OCI-LY3 (cell line): Measurements from ENCODE around the gene AOAH.

Experiments used
- CTCF ChIP-seq: fragments of 200-600, 300-600 bp; sonication (generic); IDR thresholded peaks from 2 replicates; pipeline ENCODE4 v1.5.1; 2014; ENCODE audit warnings: antibody characterized with exemption, low read length, low read depth
- EZH2phosphoT487 ChIP-seq: fragments of 200-600 bp; shearing (Covaris generic); IDR thresholded peaks from 2 replicates; pipeline ENCODE4 v1.6.1; 2018; ENCODE audit warnings: antibody characterized with exemption, mixed run types, low read depth

- TF ChIP-seq CTCF = no peak
- no peak for TF ChIP-seq EZH2phosphoT487
These were observed 90.9 kb downstream of the AOAH start for GRCh38 chr7:36633377-36633776.
